GM19395 (cell line): ENCODE measurements around the gene BHLHE40.

ENCODE experiments used
- ATAC-seq: cut with Tn5 transposase; IDR thresholded peaks from one replicate; pipeline ENCODE4 v1.9.1; 2021; ENCODE audit warnings: mild to moderate bottlenecking, moderate library complexity; ENCODE audit not compliant: unreplicated experiment

The BHLHE40 gene

GRCh38 chr3:4979428-4980228 lies at the start of gene BHLHE40:
Gene BHLHE40, plus strand, starts transcription at chr3:4979437. Its CDS starts 282 bp downstream, at chr3:4979719.
- peak; percentile 0 for ATAC-seq

GRCh38 chr3:4930501-4930900 lies 48.7 kb upstream of the BHLHE40 start:
- ATAC-seq, result no peak

GRCh38 chr3:4934050-4934449 lies 45.2 kb upstream of the BHLHE40 start:
- no peak for ATAC-seq

GRCh38 chr3:4935347-4935746 lies 43.9 kb upstream of the BHLHE40 start:
- peak; percentile 84 for ATAC-seq

GRCh38 chr3:4936982-4937614 lies 42.1 kb upstream of the BHLHE40 start:
- ATAC-seq, result no peak

- ATAC-seq, result no peak
Observed at GRCh38 chr3:4938281-4938982, 40.8 kb upstream of the BHLHE40 start.

GRCh38 chr3:4939276-4939675 lies 40.0 kb upstream of the BHLHE40 start:
- ATAC-seq, result no peak

- no peak for ATAC-seq
Observed at GRCh38 chr3:4940985-4941384, 38.3 kb upstream of the BHLHE40 start.

- no peak for ATAC-seq
Observed at GRCh38 chr3:4943549-4943948, 35.7 kb upstream of the BHLHE40 start.

GRCh38 chr3:4945324-4945723 lies 33.9 kb upstream of the BHLHE40 start:
- ATAC-seq, result no peak

GRCh38 chr3:4947028-4947427 lies 32.2 kb upstream of the BHLHE40 start:
- ATAC-seq, result no peak

- no peak for ATAC-seq
Observed at GRCh38 chr3:4948395-4948794, 30.8 kb upstream of the BHLHE40 start.

- no peak for ATAC-seq
Observed at GRCh38 chr3:4949004-4949403, 30.2 kb upstream of the BHLHE40 start.

- no peak for ATAC-seq
Observed at GRCh38 chr3:4949659-4950058, 29.6 kb upstream of the BHLHE40 start.

GRCh38 chr3:4950351-4950784 lies 28.9 kb upstream of the BHLHE40 start:
- ATAC-seq, result no peak

GRCh38 chr3:4950948-4951347 lies 28.3 kb upstream of the BHLHE40 start:
- ATAC-seq, result no peak

GRCh38 chr3:4953119-4953518 lies 26.1 kb upstream of the BHLHE40 start:
- no peak for ATAC-seq

- no peak for ATAC-seq
Observed at GRCh38 chr3:4954256-4955000, 24.8 kb upstream of the BHLHE40 start.

GRCh38 chr3:4956099-4956498 lies 23.1 kb upstream of the BHLHE40 start:
- ATAC-seq, result no peak

- ATAC-seq, result no peak
Observed at GRCh38 chr3:4956738-4957137, 22.5 kb upstream of the BHLHE40 start.

GRCh38 chr3:4957978-4958377 lies 21.3 kb upstream of the BHLHE40 start:
- ATAC-seq, result no peak
